H1 (cell line): ENCODE measurements around the gene ASH1L. TPM values are rescaled to one million over a fixed set of nuclear protein-coding genes. Genes with fewer than 3 reads are reported as not detected.

Source experiments
- SIRT6 ChIP-seq: IDR thresholded peaks from one replicate; pipeline ENCODE4 v1.7.1; 2012; ENCODE audit warnings: low read length, inconsistent platforms
- polyA plus RNA-seq, 7 experiments: library from polyadenylated mRNA; depleted of rRNA in 3 of 7; stranded (reverse) in 5 of 7; unstranded in 2 of 7; fragments of >200 nt in 5 of 7; fragments of 200-250 nt in 2 of 7; gene quantifications; 1 replicate in 5 of 7; 2 replicates in 1 of 7; 4 replicates in 1 of 7; pipeline versions ENCODE4 v1.2.1 to v1.2.3, GENCODE V29; 2011 to 2013; ENCODE audit warnings: missing spikeins in 2 of 7, mixed read lengths in 2 of 7
- total RNA-seq: library from RNA; stranded (reverse); fragmentation: NEBNext Ultra II Directional; extraction: Animal tissue kit (Norgen Biotek cat#: 25700); gene quantifications from 2 replicates; pipeline ENCODE4 v1.2.1, GENCODE V29; 2021
- TF ChIP-seq, protein P1 (sequence below): IDR thresholded peaks from 2 replicates; pipeline ENCODE4 v1.6.1; 2012; ENCODE audit warnings: inconsistent platforms

ASH1L gene
- total and polyA plus RNA-seq, 2 of the 8 experiments (the other 6 are each of a cell fraction or from before 2014, with no cell fraction given), result 7.5 to 27.6 TPM

DNA sequence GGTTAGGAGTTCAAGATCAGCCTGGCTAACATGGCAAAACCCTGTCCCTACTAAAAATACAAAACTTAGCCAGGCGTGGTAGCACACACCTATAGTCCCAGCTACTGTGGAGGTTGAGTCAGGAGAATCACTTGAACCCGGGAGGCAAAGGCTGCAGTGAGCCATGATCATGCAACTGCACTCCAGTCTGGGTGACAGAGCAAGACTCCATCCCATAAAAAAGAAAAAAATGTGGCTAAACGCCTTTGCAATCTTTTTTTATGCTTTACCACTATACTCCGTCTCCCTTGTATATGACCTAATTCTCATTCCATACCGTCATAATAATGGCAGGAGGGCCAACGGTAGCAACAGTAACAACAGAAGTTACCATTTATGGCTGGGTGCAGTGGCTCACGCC is 109.5 kb downstream of the ASH1L start (continued):
- no peak for TF ChIP-seq SIRT6
- TF ChIP-seq, protein P1, sequence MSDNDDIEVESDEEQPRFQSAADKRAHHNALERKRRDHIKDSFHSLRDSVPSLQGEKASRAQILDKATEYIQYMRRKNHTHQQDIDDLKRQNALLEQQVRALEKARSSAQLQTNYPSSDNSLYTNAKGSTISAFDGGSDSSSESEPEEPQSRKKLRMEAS, result no peak
- TF ChIP-seq, all 59 proteins: peak for 0
